H1 (cell line): ENCODE measurements around the gene FGL2. TPM values are rescaled to one million over a fixed set of nuclear protein-coding genes. Genes with fewer than 3 reads are reported as not detected.

Experiments used
- CBX5 ChIP-seq: fragments of 300-800, 300-1000 bp; sonication (generic); IDR thresholded peaks from 2 replicates; pipeline ENCODE4 v1.7.1; 2016; ENCODE audit warnings: antibody characterized with exemption, low read length, low read depth
- CBX8 ChIP-seq: fragments of 300-800, 300-1000 bp; sonication (generic); IDR thresholded peaks from 2 replicates; pipeline ENCODE4 v1.7.1; 2016; ENCODE audit warnings: low read depth, low read length, borderline replicate concordance
- CHD7 ChIP-seq: fragments of 300-600 bp; sonication (generic); IDR thresholded peaks from 2 replicates; pipeline ENCODE4 v1.7.1; 2012; ENCODE audit warnings: low read length, moderate library complexity, mild to moderate bottlenecking, inconsistent platforms; ENCODE audit not compliant: insufficient replicate concordance
- CTBP2 ChIP-seq: IDR thresholded peaks from 2 replicates; pipeline ENCODE4 v1.7.0; 2011; ENCODE audit warnings: borderline replicate concordance, mild to moderate bottlenecking, moderate library complexity, mixed read lengths, low read length; ENCODE audit not compliant: insufficient read depth, insufficient read length
- KDM4A ChIP-seq: IDR thresholded peaks from one replicate; pipeline ENCODE4 v1.7.1; 2012; ENCODE audit warnings: low read depth, mild to moderate bottlenecking, moderate library complexity, low read length, inconsistent platforms; ENCODE audit not compliant: severe bottlenecking
- MAX ChIP-seq: IDR thresholded peaks from 2 replicates; pipeline ENCODE4 v1.6.1; 2012; ENCODE audit warnings: inconsistent platforms
- NANOG ChIP-seq: IDR thresholded peaks from 2 replicates; pipeline ENCODE4 v1.6.1; 2011; ENCODE audit warnings: low read length, low read depth, mild to moderate bottlenecking, inconsistent platforms; ENCODE audit not compliant: insufficient read depth, poor library complexity, severe bottlenecking
- RBBP5 ChIP-seq: IDR thresholded peaks from 2 replicates; pipeline ENCODE4 v1.7.1; 2012; ENCODE audit warnings: low read depth, mild to moderate bottlenecking, inconsistent platforms, low read length, moderate library complexity, borderline replicate concordance
- RFX5 ChIP-seq: IDR thresholded peaks from 2 replicates; pipeline ENCODE4 v1.6.1; 2011; ENCODE audit warnings: low read depth, low read length, improper control_type of control experiment, borderline replicate concordance
- USF2 ChIP-seq: IDR thresholded peaks from 2 replicates; pipeline ENCODE4 v1.6.1; 2011; ENCODE audit warnings: low read length, improper control_type of control experiment
- polyA plus RNA-seq, 7 experiments: library from polyadenylated mRNA; depleted of rRNA in 3 of 7; stranded (reverse) in 5 of 7; unstranded in 2 of 7; fragments of >200 nt in 5 of 7; fragments of 200-250 nt in 2 of 7; gene quantifications; 1 replicate in 5 of 7; 2 replicates in 1 of 7; 4 replicates in 1 of 7; pipeline versions ENCODE4 v1.2.1 to v1.2.3, GENCODE V29; 2011 to 2013; ENCODE audit warnings: missing spikeins in 2 of 7, mixed read lengths in 2 of 7
- total RNA-seq: library from RNA; stranded (reverse); fragmentation: NEBNext Ultra II Directional; extraction: Animal tissue kit (Norgen Biotek cat#: 25700); gene quantifications from 2 replicates; pipeline ENCODE4 v1.2.1, GENCODE V29; 2021

The FGL2 gene
- total and polyA plus RNA-seq, 2 of the 8 experiments (the other 6 are each of a cell fraction or from before 2014, with no cell fraction given) = not detected

- no peak for TF ChIP-seq CHD7
- no peak for TF ChIP-seq NANOG
- no peak for TF ChIP-seq RBBP5
- TF ChIP-seq CBX5 = no peak
- no peak for TF ChIP-seq CTBP2
- TF ChIP-seq RFX5 = no peak
- no peak for TF ChIP-seq MAX
- TF ChIP-seq CBX8 = no peak
- TF ChIP-seq KDM4A = no peak
- no peak for TF ChIP-seq USF2
These were observed 2.5 kb downstream of the FGL2 start (continued) for GRCh38 chr7:77197141-77197540.
